ENCODE data around the gene NLRP1. TPM values are rescaled to one million over a fixed set of nuclear protein-coding genes. Genes with fewer than 3 reads are reported as not detected.

NLRP1 gene
- total and polyA plus RNA-seq, 9 of the 15 experiments (the other 6 are each of a cell fraction or from before 2014, with no cell fraction given): 4.0 to 69.4 (median 27.7) TPM

DNA sequence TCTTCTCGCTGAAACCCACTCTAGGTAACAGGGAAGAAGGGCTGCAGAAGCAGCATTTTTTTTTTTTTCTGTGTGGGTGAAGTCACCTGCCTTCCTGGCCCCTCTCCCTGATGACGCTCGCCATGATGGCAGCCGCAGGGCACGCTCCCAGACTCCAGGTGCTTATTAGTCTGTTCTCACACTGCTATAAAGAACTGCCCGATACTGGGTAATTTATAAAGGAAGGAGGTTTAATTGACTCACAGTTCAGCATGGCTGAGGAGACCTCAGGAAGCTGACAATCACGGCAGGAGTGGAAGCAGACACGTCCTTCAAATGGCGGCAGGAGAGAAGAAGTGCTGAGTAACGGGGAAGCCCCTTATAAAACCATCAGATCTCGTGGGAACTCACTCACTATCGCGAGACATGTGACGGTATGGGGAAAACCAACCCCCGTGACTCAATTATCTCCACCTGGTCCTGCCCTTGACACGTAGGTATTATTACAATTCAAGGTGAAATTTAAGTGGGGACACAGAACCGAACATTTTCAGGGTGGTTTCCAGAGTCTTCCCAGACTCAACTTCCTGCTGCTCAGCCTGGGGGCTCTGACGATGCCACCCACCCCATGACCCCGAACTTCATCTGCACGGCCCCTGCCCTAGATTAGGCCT is 34.9 kb upstream of the NLRP1 start (continued):
- TF ChIP-seq, protein P1, sequence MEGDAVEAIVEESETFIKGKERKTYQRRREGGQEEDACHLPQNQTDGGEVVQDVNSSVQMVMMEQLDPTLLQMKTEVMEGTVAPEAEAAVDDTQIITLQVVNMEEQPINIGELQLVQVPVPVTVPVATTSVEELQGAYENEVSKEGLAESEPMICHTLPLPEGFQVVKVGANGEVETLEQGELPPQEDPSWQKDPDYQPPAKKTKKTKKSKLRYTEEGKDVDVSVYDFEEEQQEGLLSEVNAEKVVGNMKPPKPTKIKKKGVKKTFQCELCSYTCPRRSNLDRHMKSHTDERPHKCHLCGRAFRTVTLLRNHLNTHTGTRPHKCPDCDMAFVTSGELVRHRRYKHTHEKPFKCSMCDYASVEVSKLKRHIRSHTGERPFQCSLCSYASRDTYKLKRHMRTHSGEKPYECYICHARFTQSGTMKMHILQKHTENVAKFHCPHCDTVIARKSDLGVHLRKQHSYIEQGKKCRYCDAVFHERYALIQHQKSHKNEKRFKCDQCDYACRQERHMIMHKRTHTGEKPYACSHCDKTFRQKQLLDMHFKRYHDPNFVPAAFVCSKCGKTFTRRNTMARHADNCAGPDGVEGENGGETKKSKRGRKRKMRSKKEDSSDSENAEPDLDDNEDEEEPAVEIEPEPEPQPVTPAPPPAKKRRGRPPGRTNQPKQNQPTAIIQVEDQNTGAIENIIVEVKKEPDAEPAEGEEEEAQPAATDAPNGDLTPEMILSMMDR (IDR thresholded peaks at IDR 0.05 in 2 of 3, conservative IDR thresholded peaks at IDR 0.05 in 1 of 3; ENCODE audit: insufficient read depth in 2 of 3, low read depth in 1 of 3, low read length in 3 of 3): no peak
- TF ChIP-seq IFI16 (CRISPR knock-in tag; IDR thresholded peaks at IDR 0.05) (no peak), ZNF696 (CRISPR knock-in tag; conservative IDR thresholded peaks at IDR 0.05) (no peak), NELFE (IDR thresholded peaks at IDR 0.05; ENCODE audit: insufficient read depth, insufficient read length) (peak; percentile 58), ZNF764 (CRISPR knock-in tag; IDR thresholded peaks at IDR 0.05; ENCODE audit: low read depth) (no peak), ZNF584 (CRISPR knock-in tag; IDR thresholded peaks at IDR 0.05; ENCODE audit: low read depth) (no peak), ZNF263 (CRISPR knock-in tag; IDR thresholded peaks at IDR 0.05; ENCODE audit: borderline replicate concordance) (no peak)
- TF ChIP-seq, protein P2, sequence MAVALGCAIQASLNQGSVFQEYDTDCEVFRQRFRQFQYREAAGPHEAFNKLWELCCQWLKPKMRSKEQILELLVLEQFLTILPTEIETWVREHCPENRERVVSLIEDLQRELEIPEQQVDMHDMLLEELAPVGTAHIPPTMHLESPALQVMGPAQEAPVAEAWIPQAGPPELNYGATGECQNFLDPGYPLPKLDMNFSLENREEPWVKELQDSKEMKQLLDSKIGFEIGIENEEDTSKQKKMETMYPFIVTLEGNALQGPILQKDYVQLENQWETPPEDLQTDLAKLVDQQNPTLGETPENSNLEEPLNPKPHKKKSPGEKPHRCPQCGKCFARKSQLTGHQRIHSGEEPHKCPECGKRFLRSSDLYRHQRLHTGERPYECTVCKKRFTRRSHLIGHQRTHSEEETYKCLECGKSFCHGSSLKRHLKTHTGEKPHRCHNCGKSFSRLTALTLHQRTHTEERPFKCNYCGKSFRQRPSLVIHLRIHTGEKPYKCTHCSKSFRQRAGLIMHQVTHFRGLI (CRISPR knock-in tag; IDR thresholded peaks at IDR 0.05): no peak
- TF ChIP-seq, protein P3, sequence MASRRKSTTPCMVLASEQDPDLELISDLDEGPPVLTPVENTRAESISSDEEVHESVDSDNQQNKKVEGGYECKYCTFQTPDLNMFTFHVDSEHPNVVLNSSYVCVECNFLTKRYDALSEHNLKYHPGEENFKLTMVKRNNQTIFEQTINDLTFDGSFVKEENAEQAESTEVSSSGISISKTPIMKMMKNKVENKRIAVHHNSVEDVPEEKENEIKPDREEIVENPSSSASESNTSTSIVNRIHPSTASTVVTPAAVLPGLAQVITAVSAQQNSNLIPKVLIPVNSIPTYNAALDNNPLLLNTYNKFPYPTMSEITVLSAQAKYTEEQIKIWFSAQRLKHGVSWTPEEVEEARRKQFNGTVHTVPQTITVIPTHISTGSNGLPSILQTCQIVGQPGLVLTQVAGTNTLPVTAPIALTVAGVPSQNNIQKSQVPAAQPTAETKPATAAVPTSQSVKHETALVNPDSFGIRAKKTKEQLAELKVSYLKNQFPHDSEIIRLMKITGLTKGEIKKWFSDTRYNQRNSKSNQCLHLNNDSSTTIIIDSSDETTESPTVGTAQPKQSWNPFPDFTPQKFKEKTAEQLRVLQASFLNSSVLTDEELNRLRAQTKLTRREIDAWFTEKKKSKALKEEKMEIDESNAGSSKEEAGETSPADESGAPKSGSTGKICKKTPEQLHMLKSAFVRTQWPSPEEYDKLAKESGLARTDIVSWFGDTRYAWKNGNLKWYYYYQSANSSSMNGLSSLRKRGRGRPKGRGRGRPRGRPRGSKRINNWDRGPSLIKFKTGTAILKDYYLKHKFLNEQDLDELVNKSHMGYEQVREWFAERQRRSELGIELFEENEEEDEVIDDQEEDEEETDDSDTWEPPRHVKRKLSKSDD (conservative IDR thresholded peaks at IDR 0.05; ENCODE audit: low read length): 0 out of 2 replicates have a peak, but pooled peaks have one; percentile 57
- TF ChIP-seq, protein P4, sequence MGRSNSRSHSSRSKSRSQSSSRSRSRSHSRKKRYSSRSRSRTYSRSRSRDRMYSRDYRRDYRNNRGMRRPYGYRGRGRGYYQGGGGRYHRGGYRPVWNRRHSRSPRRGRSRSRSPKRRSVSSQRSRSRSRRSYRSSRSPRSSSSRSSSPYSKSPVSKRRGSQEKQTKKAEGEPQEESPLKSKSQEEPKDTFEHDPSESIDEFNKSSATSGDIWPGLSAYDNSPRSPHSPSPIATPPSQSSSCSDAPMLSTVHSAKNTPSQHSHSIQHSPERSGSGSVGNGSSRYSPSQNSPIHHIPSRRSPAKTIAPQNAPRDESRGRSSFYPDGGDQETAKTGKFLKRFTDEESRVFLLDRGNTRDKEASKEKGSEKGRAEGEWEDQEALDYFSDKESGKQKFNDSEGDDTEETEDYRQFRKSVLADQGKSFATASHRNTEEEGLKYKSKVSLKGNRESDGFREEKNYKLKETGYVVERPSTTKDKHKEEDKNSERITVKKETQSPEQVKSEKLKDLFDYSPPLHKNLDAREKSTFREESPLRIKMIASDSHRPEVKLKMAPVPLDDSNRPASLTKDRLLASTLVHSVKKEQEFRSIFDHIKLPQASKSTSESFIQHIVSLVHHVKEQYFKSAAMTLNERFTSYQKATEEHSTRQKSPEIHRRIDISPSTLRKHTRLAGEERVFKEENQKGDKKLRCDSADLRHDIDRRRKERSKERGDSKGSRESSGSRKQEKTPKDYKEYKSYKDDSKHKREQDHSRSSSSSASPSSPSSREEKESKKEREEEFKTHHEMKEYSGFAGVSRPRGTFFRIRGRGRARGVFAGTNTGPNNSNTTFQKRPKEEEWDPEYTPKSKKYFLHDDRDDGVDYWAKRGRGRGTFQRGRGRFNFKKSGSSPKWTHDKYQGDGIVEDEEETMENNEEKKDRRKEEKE (IDR thresholded peaks at IDR 0.05; ENCODE audit: borderline replicate concordance in 1 of 2, control insufficient read depth in 1 of 2, low read depth in 2 of 2, low read length in 1 of 2): no peak
- TF ChIP-seq, protein P5, sequence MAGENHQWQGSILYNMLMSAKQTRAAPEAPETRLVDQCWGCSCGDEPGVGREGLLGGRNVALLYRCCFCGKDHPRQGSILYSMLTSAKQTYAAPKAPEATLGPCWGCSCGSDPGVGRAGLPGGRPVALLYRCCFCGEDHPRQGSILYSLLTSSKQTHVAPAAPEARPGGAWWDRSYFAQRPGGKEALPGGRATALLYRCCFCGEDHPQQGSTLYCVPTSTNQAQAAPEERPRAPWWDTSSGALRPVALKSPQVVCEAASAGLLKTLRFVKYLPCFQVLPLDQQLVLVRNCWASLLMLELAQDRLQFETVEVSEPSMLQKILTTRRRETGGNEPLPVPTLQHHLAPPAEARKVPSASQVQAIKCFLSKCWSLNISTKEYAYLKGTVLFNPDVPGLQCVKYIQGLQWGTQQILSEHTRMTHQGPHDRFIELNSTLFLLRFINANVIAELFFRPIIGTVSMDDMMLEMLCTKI (IDR thresholded peaks at IDR 0.05; ENCODE audit: partially characterized antibody): no peak
- TF ChIP-seq, protein P6, sequence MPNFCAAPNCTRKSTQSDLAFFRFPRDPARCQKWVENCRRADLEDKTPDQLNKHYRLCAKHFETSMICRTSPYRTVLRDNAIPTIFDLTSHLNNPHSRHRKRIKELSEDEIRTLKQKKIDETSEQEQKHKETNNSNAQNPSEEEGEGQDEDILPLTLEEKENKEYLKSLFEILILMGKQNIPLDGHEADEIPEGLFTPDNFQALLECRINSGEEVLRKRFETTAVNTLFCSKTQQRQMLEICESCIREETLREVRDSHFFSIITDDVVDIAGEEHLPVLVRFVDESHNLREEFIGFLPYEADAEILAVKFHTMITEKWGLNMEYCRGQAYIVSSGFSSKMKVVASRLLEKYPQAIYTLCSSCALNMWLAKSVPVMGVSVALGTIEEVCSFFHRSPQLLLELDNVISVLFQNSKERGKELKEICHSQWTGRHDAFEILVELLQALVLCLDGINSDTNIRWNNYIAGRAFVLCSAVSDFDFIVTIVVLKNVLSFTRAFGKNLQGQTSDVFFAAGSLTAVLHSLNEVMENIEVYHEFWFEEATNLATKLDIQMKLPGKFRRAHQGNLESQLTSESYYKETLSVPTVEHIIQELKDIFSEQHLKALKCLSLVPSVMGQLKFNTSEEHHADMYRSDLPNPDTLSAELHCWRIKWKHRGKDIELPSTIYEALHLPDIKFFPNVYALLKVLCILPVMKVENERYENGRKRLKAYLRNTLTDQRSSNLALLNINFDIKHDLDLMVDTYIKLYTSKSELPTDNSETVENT (CRISPR knock-in tag; IDR thresholded peaks at IDR 0.05): no peak

Measured in K562 (cell line).